Vagina (tissue), 2 donors: ENCODE results near the gene PGAP6.

Experiments
- CTCF ChIP-seq, 3 experiments: fragments of 450-650 bp in 2 of 3; fragments of 200-600 bp in 1 of 3; sonication (generic) in 1 of 3; IDR thresholded peaks; one replicate each; pipeline ENCODE4 v1.5.1; 2017 to 2019; ENCODE audit warnings: antibody characterized with exemption in 3 of 3, mild to moderate bottlenecking in 2 of 3, moderate library complexity in 2 of 3
- POLR2A ChIP-seq, 2 donors: fragments of 450-650 bp; IDR thresholded peaks; one replicate each; pipeline ENCODE4 v1.6.1; 2017; ENCODE audit warnings: antibody characterized with exemption in 2 of 2, mild to moderate bottlenecking in 2 of 2, moderate library complexity in 2 of 2

DNA sequence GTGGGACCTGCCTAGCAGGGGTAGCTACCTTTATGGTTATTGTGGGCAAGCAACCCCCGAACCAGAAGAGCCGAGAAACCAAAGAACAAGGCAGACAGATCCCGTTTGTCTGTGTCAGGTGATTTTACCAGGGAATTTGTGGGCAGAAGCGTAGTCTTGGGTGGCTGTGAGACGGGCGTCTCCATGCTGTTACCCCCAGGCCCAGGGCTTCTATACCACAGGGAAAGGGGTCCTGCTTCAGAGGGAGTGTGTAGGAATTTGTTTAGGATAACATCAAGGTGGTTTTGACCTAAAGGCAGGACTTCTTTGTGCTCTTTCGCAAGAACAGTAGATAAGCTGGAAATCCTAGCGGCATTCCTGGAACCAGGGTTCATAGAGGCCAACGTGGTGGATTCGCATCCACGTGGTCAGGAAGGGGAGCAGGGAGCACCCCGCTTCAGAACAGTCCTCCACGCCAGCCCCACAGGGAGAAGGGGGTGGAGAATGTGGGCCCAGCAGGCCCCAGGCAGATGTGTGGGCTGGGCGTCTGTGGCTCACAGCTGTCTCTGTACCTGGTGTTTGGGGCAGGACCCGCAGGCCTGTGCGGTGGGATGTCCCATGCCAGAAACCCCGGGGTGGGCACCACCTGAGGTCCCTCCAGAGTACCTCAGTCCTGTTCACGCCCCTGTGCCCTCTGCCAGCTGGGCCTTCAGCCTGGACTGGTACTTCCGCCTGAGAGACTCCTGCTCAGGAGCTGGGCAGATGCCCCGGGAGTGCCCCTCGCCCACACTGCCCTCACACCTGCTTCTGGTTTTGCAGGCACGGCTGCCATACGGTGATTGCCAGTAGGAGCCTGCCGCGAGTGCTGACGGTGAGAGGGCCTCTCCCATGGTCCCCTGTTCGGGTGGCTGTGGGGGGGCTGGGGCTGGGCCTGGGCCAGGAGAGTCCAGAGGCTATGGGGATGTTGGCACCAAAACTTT lies 24.0 kb upstream of the PGAP6 start:
- TF ChIP-seq CTCF (IDR thresholded peaks at IDR 0.05), result no peak
- no peak for TF ChIP-seq POLR2A (IDR thresholded peaks at IDR 0.05)
